K562 (cell line): Measurements from ENCODE around the gene NUP155. TPM values are rescaled to one million over a fixed set of nuclear protein-coding genes. Genes with fewer than 3 reads are reported as not detected.

Experiments
- ARID4B ChIP-seq: sonication (generic); formaldehyde crosslinking; IDR thresholded peaks from 2 replicates; pipeline ENCODE4 v1.8.0; 2022; ENCODE audit warnings: mild to moderate bottlenecking, missing genetic modification reagents
- CCAR2 ChIP-seq: fragments of 200-400 bp; formaldehyde crosslinking; IDR thresholded peaks from 2 replicates; pipeline ENCODE4 v1.6.1; 2017; ENCODE audit warnings: mild to moderate bottlenecking, low read depth, low read length
- HLTF ChIP-seq: fragments of 450-650 bp; IDR thresholded peaks from 2 replicates; pipeline ENCODE4 v1.6.1; 2016
- HMG20A ChIP-seq: fragments of 450-650 bp; formaldehyde crosslinking; conservative IDR thresholded peaks from 2 replicates; pipeline ENCODE4 v1.4.0; 2020; ENCODE audit warnings: mild to moderate bottlenecking, mixed read lengths
- KLF16 ChIP-seq: IDR thresholded peaks from 2 replicates; pipeline ENCODE4 v1.6.1; 2016; ENCODE audit warnings: antibody characterized with exemption
- RAD21 ChIP-seq, 2 experiments: fragments of 250-450 bp in 1 of 2; fragments of 450-650 bp in 1 of 2; sonication (Bioruptor Pico) in 1 of 2; formaldehyde crosslinking in 1 of 2; IDR thresholded peaks in 1 of 2; conservative IDR thresholded peaks in 1 of 2; 2 replicates each; pipeline versions ENCODE4 v1.4.0 to v1.8.0; 2020 to 2022; ENCODE audit warnings: mild to moderate bottlenecking in 2 of 2, moderate library complexity in 1 of 2
- SLC30A9 ChIP-seq: fragments of 250-450 bp; sonication (Bioruptor Pico); IDR thresholded peaks from 2 replicates; pipeline ENCODE4 v1.8.0; 2022; ENCODE audit warnings: mild to moderate bottlenecking, moderate library complexity
- SPI1 ChIP-seq: IDR thresholded peaks from 2 replicates; pipeline ENCODE4 v1.6.1; 2011; ENCODE audit warnings: low read depth, low read length, control low read depth, borderline replicate concordance
- TEAD4 ChIP-seq, 2 experiments: sonication (generic) in 1 of 2; formaldehyde crosslinking in 1 of 2; IDR thresholded peaks; 2 replicates each; pipeline versions ENCODE4 v1.6.1 to v1.8.0; 2012 to 2022; ENCODE audit warnings: borderline replicate concordance in 1 of 2, inconsistent platforms in 1 of 2, low read length in 1 of 2, mild to moderate bottlenecking in 1 of 2, missing genetic modification reagents in 1 of 2
- THAP12 ChIP-seq: fragments of 250-450 bp; sonication (Bioruptor Pico); IDR thresholded peaks from 2 replicates; pipeline ENCODE4 v1.9.0; 2021; ENCODE audit warnings: mild to moderate bottlenecking, inconsistent platforms
- ZBTB11 ChIP-seq, 3 experiments: fragments of 200-800 bp in 1 of 3; fragments of 250-450 bp in 1 of 3; fragments of 450-650 bp in 1 of 3; sonication (Bioruptor Pico) in 1 of 3; sonication (Bioruptor generic) in 1 of 3; formaldehyde crosslinking in 1 of 3; IDR thresholded peaks; 2 replicates each; pipeline versions ENCODE4 v1.6.1 to v1.8.0; 2016 to 2022; ENCODE audit warnings: mild to moderate bottlenecking in 2 of 3, missing genetic modification characterization in 2 of 3, missing compliant biosample characterization in 1 of 3, moderate library complexity in 1 of 3
- ZFP1 ChIP-seq: fragments of 450-650 bp; formaldehyde crosslinking; IDR thresholded peaks from 2 replicates; pipeline ENCODE4 v1.4.0; 2020; ENCODE audit warnings: mild to moderate bottlenecking, mixed read lengths
- ZNF133 ChIP-seq: fragments of 250-450 bp; sonication (Bioruptor Pico); IDR thresholded peaks from 2 replicates; pipeline ENCODE4 v1.4.0; 2020; ENCODE audit warnings: mild to moderate bottlenecking
- ZNF174 ChIP-seq: fragments of 250-450 bp; sonication (Bioruptor Pico); IDR thresholded peaks from 2 replicates; pipeline ENCODE4 v1.4.0; 2020; ENCODE audit warnings: mild to moderate bottlenecking
- ZNF41 ChIP-seq: fragments of 250-450 bp; sonication (Bioruptor Pico); conservative IDR thresholded peaks from 2 replicates; pipeline ENCODE4 v1.4.0; 2020; ENCODE audit warnings: mild to moderate bottlenecking
- ZNF699 ChIP-seq: fragments of 250-450 bp; sonication (Bioruptor Pico); IDR thresholded peaks from 2 replicates; pipeline ENCODE4 v1.8.0; 2021; ENCODE audit warnings: mild to moderate bottlenecking, moderate library complexity; ENCODE audit not compliant: insufficient replicate concordance
- polyA plus RNA-seq, 8 experiments: library from polyadenylated mRNA; depleted of rRNA in 4 of 8; stranded (reverse) in 5 of 8; unstranded in 3 of 8; fragments of >200 nt; fragmentation: Nextera tagmentation in 2 of 8; fragmentation: Illumina TruSeq in 1 of 8; extraction: Ambion mirVana in 2 of 8; extraction: Trizol in 1 of 8; gene quantifications; 2 replicates each; pipeline versions ENCODE4 v1.2.1 to v1.2.3, GENCODE V29; 2011 to 2014; ENCODE audit warnings: inconsistent platforms in 1 of 8, missing spikeins in 1 of 8
- total RNA-seq, 7 experiments: library from RNA; depleted of rRNA in 6 of 7; stranded (reverse); fragments of >200 nt in 6 of 7; fragmentation: Illumina TruSeq in 2 of 7; extraction: Trizol in 2 of 7; gene quantifications; 2 replicates each; pipeline versions ENCODE4 v1.2.1 to v1.2.3, GENCODE V29; 2011 to 2021; ENCODE audit warnings: low replicate concordance in 1 of 7

The NUP155 gene
- total and polyA plus RNA-seq, 9 of the 15 experiments (the other 6 are each of a cell fraction or from before 2014, with no cell fraction given): 39.3 to 130 (median 77.0) TPM

- TF ChIP-seq ARID4B (peak; percentile 55; the same call in 1 of the 2 replicates), RAD21 (CRISPR knock-in tag; conservative IDR thresholded peaks at IDR 0.05 in 1 of 2, IDR thresholded peaks at IDR 0.05 in 1 of 2) (0 out of 4 replicates have a peak, but pooled peaks of 1 of the 2 experiments have one; percentile 7), TEAD4 (IDR thresholded peaks at IDR 0.05; ENCODE audit: low read length) (peak; percentile 49; the same call in 1 of the 2 replicates), TEAD4 (CRISPR knock-in tag; IDR thresholded peaks at IDR 0.05; ENCODE audit: borderline replicate concordance) (no peak; the same call in 1 of the 2 replicates), CCAR2 (no peak), ZFP1 (CRISPR knock-in tag) (no peak), HMG20A (CRISPR knock-in tag) (no peak), THAP12 (CRISPR knock-in tag) (peak; percentile 70), ZNF174 (CRISPR knock-in tag) (no peak), ZNF133 (CRISPR knock-in tag) (no peak), HLTF (peak; percentile 100), SLC30A9 (CRISPR knock-in tag) (no peak), SPI1 (peak; percentile 97), ZNF41 (CRISPR knock-in tag) (no peak), ZBTB11 (CRISPR knock-in tag; IDR thresholded peaks at IDR 0.05) (peak in 1 of 3 experiments; percentile 87; a peak in 3 of 6 replicates), KLF16 (no peak), ZNF699 (CRISPR knock-in tag) (no peak)
Measured at GRCh38 chr5:37370864-37371726, at the start of gene NUP155 (continued).
